Measurements from ENCODE around the gene TRAPPC5.

The TRAPPC5 gene

DNA sequence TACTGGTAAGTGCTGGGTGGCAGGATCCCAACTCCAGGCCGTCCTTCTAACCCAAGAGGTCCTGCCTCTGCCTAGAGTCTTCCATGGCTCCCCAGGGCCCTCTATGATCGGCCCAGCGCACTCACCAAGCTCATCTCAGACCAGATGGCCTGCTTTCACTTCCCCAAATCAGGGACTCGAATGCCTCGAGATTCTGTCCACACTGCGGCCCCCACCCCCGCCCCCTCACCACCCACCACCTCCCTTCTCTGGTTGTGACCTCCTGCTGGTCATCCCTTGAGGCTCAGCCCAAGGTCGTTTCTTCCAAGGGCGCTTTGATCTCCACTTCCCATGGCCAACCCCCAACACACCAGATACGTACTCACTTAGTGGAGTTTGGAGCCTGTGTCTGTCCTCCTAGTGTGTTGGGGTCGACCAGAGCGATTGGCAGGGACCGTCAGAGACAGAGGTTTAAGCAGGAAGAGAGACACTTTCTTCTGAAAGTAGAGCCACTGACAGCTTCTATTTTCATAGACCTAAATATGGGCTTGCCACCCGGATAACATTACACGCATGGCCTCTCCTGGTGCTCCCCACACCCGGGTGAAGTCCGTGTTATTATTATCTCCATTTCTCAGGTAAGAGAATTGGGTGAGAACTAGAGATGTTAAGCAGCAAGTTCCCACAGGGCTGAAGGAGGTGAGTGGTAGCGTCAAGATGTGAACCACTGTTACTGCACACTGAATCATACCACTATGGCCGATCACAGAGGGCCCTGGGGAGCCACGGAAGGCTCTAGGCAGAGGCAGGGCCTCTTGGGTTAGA, 21.2 kb downstream of the TRAPPC5 start, which contains the start of gene FCER2:
Gene FCER2 (minus strand): TSS at position 478 of the 804 bp plus-strand sequence. CDS start 2,371 bp downstream, outside the sequence.
- DNase-seq = no peak

GRCh38 chr19:7703332-7703731, 22.7 kb downstream of the TRAPPC5 start:
- DNase-seq = no peak

- DNase-seq = no peak
These were observed 23.8 kb downstream of the TRAPPC5 start for GRCh38 chr19:7704280-7705060.

DNA sequence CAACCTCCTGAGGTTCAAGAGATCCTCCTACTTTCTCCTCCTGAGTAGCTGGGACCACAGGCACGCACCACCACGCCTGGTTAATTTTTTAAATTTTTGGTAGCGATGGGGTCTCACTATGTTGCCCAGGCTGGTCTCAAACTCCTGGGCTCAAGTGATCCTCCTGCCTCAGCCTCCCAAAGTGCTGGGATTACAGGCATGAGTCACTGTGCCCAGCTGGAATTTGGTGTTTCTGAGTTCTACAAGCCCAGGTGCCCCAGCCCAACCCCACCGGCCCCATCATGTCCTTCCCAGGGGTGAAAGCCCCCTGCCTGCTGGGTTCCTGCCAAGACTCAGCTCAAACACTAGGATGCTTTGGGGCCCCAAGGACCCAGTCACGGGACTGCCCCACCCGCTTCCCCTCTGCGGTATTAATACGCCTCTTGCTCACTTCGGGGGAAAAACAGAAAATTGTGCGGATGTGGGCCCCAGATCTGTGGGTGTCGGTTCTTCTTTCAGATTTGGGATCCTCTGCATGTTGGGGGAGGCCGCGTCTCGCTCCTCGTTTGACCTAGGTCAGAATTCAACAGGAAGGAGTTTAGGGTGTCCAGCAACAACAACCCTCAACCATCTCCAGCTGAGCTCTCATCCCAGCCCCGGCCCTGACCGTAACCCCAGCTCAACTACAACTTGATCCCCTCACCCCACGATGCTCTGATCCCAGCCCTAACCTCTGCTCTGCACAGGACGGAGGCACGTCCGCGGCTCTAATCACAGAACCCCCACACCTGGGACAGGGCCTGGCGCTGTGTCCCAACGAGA, 25.0 kb downstream of the TRAPPC5 start:
- no peak for DNase-seq

- DNase-seq = no peak
These were observed 25.7 kb downstream of the TRAPPC5 start for GRCh38 chr19:7706188-7706954.

- no peak for DNase-seq
These were observed 26.4 kb downstream of the TRAPPC5 start for GRCh38 chr19:7706955-7707456.

GRCh38 chr19:7709932-7710460, 29.4 kb downstream of the TRAPPC5 start:
- DNase-seq = no peak

GRCh38 chr19:7710616-7711015, 30.0 kb downstream of the TRAPPC5 start:
- no peak for DNase-seq

GRCh38 chr19:7715671-7716070, 35.0 kb downstream of the TRAPPC5 start:
- DNase-seq = no peak

- DNase-seq = no peak
These were observed 36.1 kb downstream of the TRAPPC5 start for GRCh38 chr19:7716762-7717161.

DNA sequence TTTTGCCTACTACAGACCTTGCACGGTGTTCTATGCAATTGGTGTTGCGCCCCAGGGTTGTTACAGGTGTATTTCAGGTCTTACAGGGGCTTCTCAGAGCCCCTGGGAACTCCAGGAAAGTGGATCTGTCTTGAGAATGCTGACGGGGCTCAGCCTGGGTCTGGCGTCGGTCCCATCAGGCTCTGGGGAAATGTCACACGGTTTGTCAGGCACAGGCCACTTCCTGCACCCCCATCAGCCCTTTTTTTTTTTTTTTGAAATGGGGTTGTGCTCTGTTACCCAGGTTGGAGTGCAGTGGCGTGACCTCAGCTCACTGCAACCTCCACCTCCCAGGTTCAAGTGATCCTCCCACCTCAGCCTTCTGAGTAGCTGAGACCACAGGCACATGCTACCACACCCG, 38.0 kb downstream of the TRAPPC5 start:
- DNase-seq = no peak

DNA sequence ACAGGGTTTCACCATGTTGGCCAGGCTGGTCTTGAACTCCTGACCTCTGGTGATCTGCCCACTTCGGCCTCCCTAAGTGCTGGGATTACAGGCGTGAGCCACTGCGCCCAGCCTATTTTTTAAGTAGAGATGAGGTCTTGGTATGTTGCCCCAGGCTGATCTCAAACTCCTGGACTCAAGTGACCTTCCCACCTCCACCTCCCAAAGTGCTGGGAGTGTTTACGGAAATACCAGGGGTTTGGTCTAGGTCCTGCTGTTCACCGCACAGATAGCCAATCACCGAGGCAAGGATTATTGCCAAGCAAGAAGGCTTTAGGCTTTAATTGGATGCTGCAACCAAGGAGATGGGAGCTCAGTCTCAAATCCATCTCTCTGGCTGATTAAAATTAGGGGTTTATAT, 39.7 kb downstream of the TRAPPC5 start:
- no peak for DNase-seq

- DNase-seq = no peak
These were observed 41.6 kb downstream of the TRAPPC5 start for GRCh38 chr19:7722231-7722651.

- DNase-seq = no peak
These were observed 45.2 kb downstream of the TRAPPC5 start for GRCh38 chr19:7725791-7726190.

DNA sequence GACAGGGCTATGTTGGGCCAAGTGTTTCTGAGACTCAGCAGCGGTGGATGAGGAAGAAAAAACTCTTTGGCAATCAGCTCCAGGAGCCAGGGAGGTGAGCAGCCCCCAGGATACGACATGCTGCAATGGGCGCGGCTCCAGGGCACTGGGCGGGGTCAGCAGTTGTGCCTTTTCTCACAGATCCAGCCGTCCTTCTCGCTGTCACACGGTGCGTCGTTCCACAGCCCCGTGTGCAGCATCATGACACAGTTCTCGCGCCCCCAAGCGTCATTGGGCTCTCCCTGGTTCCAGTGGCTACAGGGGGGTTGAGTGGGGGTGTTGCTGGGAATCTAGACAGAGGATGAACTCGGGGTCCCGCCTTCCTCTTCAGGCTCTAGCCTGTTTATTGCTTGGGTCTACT, 48.6 kb downstream of the TRAPPC5 start:
- DNase-seq = no peak

DNA sequence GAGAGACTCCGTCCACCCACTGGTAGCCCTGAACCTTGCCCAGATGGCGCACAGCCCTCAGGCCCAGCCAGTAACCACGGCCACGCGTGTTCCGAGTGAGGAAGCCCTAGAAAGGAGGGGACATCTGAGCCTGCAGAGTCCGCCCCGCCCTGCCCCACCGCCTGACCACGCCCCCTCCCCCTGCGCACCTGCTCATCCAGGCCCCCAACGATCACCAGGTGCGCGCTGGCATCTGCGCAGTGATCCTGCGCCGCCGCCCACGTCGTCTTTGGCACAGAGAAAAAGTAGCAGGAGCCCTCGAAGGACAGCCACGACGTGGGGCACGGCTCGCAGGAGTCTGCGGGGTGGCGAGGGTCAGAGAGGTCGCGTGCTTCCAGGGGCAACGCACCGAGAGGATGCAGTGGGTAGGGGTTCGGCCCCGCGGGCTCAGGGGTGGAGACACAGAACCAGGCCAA, 49.2 kb downstream of the TRAPPC5 start:
- no peak for DNase-seq

DNA sequence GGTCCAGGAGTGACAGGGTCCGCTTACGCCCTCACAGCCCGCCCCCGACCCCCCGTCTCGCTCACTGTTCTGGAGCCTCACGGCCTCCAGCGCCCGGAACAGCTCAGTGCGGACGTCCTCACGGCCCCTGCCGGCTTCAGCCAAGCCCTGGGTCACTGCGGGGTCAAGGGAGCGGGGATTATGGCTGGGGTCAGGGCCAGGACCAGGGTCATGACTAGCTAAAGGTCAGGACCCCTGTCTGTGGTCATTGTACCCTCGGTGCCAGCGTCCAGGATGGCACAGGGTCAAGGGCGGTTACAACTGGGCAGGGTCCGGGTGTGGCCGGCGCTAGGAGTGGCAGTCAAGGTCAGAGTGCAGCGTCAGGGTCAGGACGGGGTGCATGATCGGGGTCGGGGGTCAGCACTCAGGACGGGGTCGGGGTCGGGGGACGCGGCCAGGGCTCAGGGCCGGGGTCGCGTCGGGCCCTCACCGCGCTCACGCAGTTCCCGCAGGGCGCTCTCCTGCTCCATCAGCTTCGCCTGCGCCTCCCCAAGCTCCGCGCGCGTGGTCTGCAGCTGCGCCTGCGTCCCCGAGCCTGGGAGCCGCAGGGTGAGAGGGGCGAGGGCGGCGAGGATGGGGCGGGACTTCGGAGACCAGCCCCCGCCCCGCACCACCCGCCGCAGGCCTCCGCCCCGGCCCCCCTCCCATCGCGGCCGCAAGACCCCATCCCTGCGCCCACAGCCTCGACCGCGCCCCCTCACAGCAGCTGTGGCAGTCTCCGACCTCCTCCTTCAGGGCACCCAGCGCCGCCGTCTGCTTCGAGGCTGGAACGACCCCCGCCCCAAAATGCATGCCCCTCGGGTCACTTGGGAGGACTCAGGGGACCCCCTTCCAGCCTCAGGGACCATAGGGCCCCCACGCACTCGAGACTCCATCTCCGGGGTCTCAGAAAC, 49.9 kb downstream of the TRAPPC5 start:
- DNase-seq = no peak

DNA sequence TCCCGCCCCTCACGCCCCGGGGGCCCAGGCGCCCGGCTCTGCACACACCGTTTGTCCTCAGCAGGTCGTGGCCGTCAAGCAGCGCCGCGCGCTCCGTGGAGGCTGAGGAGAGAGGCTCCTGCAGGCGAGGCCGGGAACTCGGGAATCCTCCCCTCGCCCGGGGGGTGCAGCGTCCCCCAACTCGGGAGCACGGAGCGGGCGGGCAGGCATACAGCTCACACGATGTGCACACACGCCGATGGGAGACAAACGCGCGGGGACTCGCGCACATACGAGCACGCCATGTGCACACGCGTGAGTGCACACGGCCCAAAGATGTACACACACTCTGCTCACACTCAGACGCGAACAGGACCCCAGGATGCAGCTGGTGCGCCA, 50.6 kb downstream of the TRAPPC5 start:
- no peak for DNase-seq

DNA sequence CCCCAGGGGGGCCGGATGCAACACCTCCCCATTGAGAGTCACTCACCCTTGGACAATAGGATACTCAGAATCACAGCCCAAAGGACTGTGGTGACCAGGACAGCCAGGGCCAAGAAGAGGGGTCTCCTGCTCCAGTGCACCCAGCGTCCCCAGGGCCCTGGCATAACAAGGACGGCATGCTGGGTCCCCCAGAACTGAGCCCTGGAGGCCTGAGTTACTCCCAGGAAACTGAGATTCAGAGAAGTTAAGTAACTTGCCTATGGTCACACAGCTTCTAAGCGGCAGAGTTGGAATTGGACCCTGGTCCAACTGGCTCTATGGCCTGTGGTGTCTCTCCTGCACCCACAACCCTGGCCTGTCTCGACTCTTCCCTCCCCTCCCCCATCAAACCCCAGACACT, 51.0 kb downstream of the TRAPPC5 start:
- no peak for DNase-seq

GRCh38 chr19:7732045-7732444, 51.4 kb downstream of the TRAPPC5 start, which contains the start of gene CLEC4G:
TSS of gene CLEC4G (minus strand) at chr19:7732110. CDS start at chr19:7732102, 8 bp downstream.
- no peak for DNase-seq

GRCh38 chr19:7733376-7733775, 52.7 kb downstream of the TRAPPC5 start:
- DNase-seq = no peak
